HG02852 (cell line): Measurements from ENCODE around the gene NOL4L.

Experiments
- ATAC-seq: cut with Tn5 transposase; IDR thresholded peaks from one replicate; pipeline ENCODE4 v1.9.1; 2021; ENCODE audit warnings: mild to moderate bottlenecking, moderate library complexity; ENCODE audit not compliant: unreplicated experiment

NOL4L gene

GRCh38 chr20:32544260-32544722, 40.8 kb downstream of the NOL4L start:
- ATAC-seq = no peak

DNA sequence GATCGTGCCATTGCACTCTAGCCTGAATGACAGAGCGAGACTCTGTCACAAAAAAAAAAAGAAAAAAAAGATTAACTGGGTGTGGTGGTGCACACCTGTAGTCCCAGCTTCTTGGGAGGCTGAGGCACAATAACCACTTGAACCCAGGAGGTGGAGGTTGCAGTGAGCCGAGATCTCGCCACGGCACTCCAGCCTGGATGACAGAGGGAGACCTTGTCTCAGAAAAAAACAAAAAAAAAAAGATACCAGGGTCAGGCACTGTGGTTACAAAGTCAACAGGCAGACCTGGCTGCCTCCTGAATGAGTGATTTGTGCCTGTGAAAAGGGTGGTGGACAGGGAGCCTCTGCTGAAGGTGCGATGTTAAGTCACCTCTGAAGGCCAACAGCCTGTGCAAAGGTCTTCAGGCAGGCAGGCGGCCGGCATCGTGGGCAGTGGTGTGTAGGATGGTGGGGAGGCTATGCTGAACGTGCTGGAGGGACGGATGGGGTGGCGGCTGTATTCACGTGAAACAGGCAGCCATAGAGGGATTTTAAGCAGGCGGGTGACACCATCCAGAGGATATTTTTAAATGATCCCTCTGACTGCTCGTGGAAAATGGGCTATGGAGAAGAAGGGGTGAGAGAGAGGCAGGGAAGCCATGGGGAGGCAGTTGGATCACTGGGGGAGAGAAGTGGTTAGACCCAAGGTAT, 41.4 kb downstream of the NOL4L start:
- no peak for ATAC-seq

DNA sequence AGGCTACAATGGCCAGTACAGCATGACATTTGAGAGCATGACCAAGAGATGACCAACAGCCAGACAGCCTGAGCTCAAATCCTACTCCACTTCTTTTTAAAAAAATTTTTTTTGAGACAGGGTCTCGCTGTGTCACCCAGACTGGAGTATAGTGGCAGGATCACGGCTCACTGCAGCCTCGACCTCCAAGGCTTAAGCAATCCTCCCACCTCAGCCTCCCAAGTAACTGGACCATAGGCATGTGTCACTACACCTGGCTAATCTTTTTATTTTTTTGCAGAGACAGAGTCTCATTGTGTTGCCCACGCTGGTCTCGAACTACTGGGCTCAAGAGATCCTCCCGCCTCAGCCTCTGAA, 42.9 kb downstream of the NOL4L start:
- ATAC-seq = no peak

DNA sequence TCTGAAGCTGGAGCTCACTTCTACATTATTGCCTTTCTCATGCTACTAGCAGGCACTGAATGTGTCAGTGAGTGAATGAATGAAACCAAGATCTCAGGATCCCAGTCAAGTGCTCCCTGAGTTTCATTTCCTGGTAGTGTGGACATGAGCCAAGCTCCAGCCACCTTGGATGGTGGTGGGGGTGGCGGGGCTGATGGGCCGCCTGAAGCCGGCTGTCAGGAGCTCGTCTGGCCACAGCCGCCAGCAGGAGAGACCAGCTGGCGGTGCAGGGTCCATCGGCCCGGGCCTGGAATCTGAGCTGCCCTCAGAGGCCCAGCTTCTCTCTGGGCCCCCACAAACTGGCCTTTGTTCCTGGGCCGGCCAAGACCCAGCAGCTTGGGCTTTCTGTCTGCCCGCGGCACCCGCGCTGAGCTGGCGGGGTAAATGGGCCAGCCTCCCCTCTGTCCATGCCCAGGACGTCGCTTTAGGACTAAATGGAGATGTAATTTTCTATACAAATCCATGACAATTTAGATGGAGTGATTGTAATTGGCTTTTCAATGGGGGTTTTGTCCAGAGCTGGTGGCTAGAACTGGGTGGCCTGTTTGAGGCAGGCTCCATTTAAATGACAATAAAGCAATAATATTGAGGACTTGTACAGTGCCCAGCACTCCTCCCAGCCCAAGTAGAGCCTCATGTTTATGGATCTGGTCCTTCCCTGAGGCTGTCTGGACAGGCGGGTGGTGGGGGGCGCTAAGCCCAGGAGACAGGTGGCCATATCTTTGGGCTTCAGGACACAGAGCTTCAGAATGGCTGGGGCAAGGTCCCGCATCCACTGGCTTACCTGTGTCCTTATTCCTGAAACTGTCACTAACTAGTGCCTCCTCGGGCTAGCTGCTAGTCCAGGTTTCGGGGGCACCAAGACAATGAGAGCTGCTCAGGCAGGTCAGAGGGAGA, 43.5 kb downstream of the NOL4L start:
- no peak for ATAC-seq

- ATAC-seq = no peak
These were observed 45.1 kb downstream of the NOL4L start for GRCh38 chr20:32539817-32540675.

- no peak for ATAC-seq
These were observed 45.9 kb downstream of the NOL4L start for GRCh38 chr20:32539026-32539816.

DNA sequence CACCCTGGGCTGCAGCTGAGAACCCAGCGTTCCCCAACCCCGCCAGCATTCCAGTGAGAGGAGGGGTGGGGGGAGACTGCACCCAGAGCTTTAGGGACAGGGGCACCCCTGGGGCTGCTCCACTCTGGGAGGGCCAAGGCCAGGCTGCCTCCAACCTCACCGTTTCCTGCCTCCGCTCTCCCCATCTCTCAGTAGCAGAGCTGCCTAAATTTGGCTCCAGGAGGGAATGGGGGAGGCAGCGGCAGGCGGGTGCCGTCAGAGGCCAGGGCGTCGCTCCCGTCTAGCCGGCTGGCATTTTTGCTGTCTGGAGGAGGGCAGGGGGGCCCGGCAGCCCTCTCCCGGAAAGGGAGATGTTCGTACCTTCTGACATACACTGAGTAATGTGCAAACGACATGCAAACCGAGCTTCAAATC, 46.6 kb downstream of the NOL4L start:
- ATAC-seq = no peak

DNA sequence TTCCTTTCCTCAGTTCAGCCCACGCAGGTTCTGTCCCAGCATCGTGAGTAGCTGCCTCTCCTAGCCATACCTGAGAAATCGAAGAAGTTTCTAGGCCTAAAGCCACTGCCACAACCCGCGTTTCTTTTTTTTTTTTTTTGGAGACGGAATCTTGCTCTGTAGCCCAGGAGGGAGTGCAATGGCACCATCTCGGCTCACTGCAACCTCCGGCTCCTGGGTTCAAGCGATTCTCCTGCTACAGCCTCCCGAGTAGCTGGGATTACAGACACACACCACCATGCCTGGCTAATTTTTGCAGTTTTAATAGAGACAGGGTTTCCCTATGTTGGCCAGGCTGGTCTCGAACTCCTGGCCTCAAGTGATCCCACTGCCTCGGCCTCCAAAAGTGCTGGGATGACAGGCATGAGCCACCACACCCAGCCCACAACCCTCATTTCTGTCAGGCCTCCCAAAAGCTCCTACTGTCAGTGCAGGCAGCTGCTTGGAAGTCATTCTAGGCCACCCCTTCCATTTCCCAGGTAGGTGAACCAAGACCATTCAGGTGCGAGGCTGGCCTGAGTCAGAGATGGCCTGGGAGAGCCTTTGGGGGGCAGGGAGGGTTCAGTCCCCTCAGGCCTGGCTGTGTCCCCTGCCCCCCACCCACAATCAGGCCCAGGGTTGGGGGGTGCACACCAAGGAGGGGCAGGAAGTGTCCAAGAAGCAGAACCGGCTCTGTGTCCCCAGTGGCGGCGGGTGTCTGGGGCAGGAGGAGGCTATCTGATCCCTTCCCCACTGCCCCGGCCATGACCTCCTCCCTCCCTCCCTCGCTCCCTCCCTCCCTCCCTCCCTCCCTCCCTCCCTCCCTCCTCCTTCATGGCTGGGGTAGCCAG, 47.2 kb downstream of the NOL4L start:
- ATAC-seq = no peak

DNA sequence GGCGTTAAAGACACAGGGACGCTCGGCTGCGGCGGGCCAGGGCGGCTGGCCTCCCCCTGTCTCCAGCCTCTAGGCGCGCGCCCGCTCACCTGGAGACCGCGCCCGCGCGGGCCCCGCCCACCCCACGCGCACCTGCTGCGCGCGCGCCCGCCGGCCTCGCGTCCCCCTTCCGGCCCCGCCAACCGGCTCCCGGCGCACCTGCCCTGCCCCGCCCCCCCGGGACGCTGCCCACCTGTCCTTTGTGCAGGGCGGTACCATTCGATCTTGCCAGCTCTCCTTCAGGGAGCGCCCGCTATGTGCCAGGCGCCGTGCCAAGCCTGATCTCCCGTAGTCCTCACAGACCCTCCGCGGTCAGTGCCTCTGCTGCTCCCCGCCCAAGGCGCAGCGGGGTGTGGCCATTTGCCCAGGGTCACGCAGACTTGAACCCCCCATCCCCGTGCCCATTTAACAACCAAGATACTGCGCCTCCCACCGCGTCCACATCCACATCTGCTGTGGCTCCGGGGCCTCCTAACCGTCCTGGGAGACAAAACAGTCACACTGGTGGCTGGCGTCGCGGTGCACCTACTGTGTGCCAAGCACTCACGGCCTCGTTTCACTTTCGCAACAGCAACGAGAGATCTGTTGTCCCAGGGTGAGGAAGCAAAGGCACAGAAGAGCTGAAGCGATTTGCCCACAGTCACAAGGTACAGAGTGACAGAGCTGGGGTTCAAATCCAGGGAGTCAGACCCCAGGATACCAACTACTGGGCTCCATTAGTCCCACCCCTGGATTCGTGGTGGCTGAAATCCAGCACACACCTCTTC, 48.1 kb downstream of the NOL4L start:
- ATAC-seq = peak; percentile 18

GRCh38 chr20:32535953-32536823, 48.9 kb downstream of the NOL4L start:
- ATAC-seq = peak; percentile 40

DNA sequence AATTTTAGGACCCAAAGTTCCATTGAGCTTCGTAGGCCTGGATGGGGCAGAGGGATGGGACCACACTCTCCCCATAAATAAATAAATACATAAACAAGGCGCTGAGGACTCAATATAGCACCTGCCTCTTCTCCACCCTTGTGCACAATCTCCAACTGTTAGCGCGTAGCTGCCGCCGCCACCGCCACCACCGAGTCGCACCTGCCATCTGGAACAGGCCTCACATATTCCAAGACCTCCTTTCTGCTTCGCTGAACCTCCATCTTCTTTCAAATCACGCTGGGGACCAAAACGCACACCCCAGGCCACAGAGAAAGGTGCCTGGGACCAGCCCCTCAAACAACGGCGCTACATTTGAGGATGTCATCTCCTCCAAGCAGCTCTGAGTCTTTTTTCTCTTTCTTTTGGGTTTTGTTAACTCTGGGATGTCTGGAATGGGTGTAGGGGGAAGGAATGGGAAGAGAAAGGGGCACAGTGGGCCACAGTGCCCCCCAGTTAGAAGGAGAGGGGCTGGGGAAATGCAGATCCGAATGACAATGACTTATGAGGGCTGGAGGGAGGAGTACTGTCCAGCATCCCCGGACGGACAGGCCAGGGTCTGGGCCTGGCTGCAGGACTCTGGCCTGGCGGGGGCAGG, 49.7 kb downstream of the NOL4L start:
- ATAC-seq = no peak

DNA sequence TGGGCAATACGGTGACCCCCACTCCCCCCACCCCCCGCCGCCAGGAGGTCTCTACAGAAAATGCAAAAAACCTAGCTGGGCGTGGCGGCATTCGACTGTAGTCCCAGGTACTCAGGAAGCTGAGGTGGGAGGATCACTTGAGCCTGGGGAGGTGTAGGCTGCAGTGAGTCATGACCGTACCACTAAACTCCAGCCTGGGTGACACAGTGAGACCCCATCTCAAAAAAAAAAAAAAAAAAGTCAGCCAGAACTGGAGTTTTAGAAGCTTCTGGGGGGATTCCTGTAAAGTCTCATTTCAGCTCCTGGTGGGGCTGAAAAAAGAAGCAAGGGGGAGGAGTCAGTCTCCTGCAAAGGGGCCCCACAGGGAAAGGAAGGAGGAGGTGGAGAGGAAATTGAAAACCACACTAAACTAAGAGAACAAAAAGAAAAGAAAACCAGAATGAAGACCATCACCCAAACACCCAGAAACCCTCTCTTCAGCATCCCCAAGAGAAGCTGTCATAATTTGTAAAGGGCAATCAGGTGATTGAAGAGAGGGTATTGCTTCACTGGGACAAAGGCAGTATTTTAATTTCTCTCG, 50.4 kb downstream of the NOL4L start:
- no peak for ATAC-seq

DNA sequence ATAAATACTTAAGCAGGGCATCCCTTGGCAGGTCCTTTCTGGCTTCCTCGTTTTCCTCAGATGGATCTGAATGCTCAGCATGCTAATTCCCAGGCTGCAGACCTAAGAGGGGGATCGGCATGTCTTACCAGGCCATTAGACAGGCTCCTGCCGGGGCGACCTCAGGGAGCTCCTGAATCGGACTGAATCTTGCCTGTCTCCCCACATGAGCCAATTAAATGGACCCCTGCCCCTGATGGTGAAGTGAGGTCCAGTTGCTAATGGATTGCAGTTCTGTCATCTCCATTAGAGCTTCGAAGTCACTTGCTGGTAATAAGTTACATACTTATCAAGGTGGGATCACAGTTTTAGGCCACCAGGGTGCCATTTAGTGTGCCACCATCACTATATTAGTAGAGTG, 51.4 kb downstream of the NOL4L start:
- ATAC-seq = no peak

DNA sequence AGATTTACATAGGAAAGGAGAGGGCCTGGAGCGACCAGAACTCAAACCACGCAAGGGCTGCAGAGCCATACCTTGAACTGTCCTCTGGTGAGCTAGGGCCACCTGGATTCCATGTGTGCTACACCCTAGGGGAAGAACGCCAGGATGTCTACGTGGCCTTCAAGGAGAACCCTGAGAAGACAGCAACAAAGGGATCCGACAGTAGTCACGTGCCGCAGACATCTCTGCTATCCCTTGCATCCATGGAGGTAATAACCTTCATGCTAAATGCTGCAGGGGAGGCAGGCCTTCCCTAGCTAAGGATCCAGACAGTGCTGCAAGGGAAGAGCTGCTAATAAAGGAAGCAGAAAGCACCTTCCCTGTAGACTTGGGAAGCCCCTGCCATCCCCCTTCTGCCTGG, 52.9 kb downstream of the NOL4L start:
- ATAC-seq = no peak

DNA sequence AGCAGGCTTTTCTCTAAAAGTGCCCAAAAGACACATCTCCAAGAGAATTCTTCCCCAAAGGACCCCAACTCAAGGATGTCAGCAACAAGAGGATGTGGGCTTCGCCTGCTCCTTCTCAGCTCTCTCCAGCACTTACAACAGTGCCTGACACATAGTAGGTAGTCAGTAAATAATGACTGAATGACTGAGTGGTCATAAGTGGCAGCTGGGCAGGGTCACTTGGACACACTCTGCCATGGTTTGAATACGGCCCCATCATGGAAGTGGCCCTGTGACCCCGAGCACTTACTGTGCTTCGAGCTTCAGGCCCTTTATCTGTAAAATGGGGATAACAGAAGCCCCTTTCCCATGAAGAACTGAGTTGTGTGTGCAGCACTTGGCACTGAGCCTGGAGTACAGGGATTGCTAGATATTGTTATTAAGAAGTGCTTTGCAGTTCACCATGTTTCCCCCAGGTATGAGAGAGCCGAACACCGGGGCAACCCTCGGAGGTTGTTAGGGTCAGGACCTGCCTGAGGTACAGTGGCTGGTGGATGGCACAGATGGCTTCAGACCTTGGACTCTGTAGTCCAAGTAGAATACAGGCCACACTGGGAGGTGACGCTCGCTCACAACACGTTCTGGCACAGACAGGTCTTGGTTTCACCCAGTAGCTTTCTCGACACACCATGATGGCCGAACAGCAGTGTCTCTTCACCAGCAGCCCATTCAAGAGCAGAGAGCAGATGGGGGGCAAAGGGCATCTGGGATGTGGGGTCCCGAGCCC, 56.0 kb downstream of the NOL4L start:
- no peak for ATAC-seq
